ENCODE results near the gene DUSP7.

DNA sequence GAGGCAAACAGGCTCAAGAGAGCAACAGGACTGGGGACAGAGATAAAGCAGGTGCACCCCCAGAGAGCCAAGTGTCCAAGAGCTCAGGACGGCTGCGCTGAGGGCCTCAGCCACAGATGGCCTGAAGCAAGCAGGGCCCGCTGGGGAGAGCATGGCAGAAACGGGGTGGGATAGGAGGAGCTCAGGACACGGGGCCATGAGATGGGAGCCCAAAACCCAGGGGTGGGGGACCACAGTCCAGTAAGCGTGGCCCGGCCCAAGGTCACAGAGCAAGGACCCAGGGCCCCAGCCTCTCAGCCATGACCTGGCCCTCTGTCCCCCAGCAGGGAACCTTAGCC is 9.5 kb downstream of the DUSP7 start:
- TF ChIP-seq RELA (CRISPR knock-in tag; IDR thresholded peaks at IDR 0.05; ENCODE audit: borderline replicate concordance) (no peak), SOX15 (CRISPR knock-in tag; IDR thresholded peaks at IDR 0.05) (no peak), KAT7 (CRISPR knock-in tag; IDR thresholded peaks at IDR 0.05; ENCODE audit: borderline replicate concordance) (no peak), JUN (CRISPR knock-in tag; IDR thresholded peaks at IDR 0.05) (no peak)
- TF ChIP-seq, protein P1, sequence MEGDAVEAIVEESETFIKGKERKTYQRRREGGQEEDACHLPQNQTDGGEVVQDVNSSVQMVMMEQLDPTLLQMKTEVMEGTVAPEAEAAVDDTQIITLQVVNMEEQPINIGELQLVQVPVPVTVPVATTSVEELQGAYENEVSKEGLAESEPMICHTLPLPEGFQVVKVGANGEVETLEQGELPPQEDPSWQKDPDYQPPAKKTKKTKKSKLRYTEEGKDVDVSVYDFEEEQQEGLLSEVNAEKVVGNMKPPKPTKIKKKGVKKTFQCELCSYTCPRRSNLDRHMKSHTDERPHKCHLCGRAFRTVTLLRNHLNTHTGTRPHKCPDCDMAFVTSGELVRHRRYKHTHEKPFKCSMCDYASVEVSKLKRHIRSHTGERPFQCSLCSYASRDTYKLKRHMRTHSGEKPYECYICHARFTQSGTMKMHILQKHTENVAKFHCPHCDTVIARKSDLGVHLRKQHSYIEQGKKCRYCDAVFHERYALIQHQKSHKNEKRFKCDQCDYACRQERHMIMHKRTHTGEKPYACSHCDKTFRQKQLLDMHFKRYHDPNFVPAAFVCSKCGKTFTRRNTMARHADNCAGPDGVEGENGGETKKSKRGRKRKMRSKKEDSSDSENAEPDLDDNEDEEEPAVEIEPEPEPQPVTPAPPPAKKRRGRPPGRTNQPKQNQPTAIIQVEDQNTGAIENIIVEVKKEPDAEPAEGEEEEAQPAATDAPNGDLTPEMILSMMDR (IDR thresholded peaks at IDR 0.05) = no peak
- TF ChIP-seq, protein P2, sequence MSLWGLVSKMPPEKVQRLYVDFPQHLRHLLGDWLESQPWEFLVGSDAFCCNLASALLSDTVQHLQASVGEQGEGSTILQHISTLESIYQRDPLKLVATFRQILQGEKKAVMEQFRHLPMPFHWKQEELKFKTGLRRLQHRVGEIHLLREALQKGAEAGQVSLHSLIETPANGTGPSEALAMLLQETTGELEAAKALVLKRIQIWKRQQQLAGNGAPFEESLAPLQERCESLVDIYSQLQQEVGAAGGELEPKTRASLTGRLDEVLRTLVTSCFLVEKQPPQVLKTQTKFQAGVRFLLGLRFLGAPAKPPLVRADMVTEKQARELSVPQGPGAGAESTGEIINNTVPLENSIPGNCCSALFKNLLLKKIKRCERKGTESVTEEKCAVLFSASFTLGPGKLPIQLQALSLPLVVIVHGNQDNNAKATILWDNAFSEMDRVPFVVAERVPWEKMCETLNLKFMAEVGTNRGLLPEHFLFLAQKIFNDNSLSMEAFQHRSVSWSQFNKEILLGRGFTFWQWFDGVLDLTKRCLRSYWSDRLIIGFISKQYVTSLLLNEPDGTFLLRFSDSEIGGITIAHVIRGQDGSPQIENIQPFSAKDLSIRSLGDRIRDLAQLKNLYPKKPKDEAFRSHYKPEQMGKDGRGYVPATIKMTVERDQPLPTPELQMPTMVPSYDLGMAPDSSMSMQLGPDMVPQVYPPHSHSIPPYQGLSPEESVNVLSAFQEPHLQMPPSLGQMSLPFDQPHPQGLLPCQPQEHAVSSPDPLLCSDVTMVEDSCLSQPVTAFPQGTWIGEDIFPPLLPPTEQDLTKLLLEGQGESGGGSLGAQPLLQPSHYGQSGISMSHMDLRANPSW (CRISPR knock-in tag; conservative IDR thresholded peaks at IDR 0.05; ENCODE audit: low read depth) = no peak
- TF ChIP-seq, protein P3, sequence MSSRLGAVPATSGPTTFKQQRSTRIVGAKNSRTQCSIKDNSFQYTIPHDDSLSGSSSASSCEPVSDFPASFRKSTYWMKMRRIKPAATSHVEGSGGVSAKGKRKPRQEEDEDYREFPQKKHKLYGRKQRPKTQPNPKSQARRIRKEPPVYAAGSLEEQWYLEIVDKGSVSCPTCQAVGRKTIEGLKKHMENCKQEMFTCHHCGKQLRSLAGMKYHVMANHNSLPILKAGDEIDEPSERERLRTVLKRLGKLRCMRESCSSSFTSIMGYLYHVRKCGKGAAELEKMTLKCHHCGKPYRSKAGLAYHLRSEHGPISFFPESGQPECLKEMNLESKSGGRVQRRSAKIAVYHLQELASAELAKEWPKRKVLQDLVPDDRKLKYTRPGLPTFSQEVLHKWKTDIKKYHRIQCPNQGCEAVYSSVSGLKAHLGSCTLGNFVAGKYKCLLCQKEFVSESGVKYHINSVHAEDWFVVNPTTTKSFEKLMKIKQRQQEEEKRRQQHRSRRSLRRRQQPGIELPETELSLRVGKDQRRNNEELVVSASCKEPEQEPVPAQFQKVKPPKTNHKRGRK (CRISPR knock-in tag; IDR thresholded peaks at IDR 0.05; ENCODE audit: borderline replicate concordance) = no peak
- TF ChIP-seq, protein P4, sequence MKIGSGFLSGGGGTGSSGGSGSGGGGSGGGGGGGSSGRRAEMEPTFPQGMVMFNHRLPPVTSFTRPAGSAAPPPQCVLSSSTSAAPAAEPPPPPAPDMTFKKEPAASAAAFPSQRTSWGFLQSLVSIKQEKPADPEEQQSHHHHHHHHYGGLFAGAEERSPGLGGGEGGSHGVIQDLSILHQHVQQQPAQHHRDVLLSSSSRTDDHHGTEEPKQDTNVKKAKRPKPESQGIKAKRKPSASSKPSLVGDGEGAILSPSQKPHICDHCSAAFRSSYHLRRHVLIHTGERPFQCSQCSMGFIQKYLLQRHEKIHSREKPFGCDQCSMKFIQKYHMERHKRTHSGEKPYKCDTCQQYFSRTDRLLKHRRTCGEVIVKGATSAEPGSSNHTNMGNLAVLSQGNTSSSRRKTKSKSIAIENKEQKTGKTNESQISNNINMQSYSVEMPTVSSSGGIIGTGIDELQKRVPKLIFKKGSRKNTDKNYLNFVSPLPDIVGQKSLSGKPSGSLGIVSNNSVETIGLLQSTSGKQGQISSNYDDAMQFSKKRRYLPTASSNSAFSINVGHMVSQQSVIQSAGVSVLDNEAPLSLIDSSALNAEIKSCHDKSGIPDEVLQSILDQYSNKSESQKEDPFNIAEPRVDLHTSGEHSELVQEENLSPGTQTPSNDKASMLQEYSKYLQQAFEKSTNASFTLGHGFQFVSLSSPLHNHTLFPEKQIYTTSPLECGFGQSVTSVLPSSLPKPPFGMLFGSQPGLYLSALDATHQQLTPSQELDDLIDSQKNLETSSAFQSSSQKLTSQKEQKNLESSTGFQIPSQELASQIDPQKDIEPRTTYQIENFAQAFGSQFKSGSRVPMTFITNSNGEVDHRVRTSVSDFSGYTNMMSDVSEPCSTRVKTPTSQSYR (CRISPR knock-in tag; IDR thresholded peaks at IDR 0.05) = no peak
- TF ChIP-seq, protein P5, sequence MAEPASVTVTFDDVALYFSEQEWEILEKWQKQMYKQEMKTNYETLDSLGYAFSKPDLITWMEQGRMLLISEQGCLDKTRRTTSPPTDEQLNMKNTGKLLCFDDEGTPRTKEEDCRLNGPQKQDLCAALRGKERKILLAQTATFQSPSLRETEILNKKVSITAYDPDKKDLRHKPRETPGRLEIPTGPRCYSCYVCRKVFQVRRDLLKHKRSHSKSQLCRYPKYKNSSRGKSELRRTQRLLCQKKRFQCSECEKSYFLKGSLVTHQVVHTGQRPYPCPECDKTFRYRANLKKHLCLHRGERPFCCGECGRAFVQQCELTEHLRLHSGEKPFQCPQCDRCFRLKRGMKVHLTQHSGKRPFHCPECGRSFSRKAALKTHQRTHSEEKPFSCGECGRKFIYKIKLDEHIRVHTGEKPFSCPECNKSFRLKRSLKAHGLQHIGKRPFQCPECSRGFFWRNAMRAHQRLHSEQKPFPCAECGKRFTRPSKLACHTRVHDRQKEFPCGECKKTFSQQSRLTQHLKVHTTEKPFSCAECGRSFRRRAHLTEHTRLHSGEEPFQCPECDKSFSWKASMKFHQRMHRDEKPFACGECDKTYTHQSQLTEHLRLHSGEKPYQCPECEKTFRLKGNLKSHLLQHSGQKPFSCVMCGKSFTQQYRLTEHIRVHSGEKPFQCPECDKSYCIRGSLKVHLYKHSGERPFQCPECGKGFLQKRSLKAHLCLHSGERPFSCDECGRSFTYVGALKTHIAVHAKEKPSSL (CRISPR knock-in tag; conservative IDR thresholded peaks at IDR 0.05) = no peak

Measured in WTC11 (cell line).